HepG2 (cell line): ENCODE data around the gene PDPK1. TPM values are rescaled to one million over a fixed set of nuclear protein-coding genes. Genes with fewer than 3 reads are reported as not detected.

Experiments used
- ATF2 ChIP-seq: sonication (generic); formaldehyde crosslinking; IDR thresholded peaks from 2 replicates; pipeline ENCODE4 v1.4.0; 2020; ENCODE audit warnings: missing genetic modification reagents
- ELF3 ChIP-seq: IDR thresholded peaks from 2 replicates; pipeline ENCODE4 v1.6.1; 2016; ENCODE audit warnings: missing genetic modification reagents, missing compliant biosample characterization
- FOSL1 ChIP-seq: sonication (generic); formaldehyde crosslinking; IDR thresholded peaks from 2 replicates; pipeline ENCODE4 v1.9.0; 2021; ENCODE audit warnings: missing genetic modification reagents, borderline replicate concordance
- FOXM1 ChIP-seq: sonication (generic); formaldehyde crosslinking; IDR thresholded peaks from 2 replicates; pipeline ENCODE4 v1.5.0; 2020; ENCODE audit warnings: missing genetic modification reagents
- HNF4G ChIP-seq, 2 experiments: sonication (generic) in 1 of 2; formaldehyde crosslinking in 1 of 2; IDR thresholded peaks; 2 replicates each; pipeline versions ENCODE4 v1.4.0 to v1.6.1; 2011 to 2020; ENCODE audit warnings: borderline replicate concordance in 2 of 2, low read depth in 2 of 2, mild to moderate bottlenecking in 2 of 2, low read length in 1 of 2, missing genetic modification reagents in 1 of 2, moderate library complexity in 1 of 2
- HNRNPLL ChIP-seq: fragments of 200-400 bp; formaldehyde crosslinking; IDR thresholded peaks from 2 replicates; pipeline ENCODE4 v1.6.1; 2017; ENCODE audit warnings: mild to moderate bottlenecking, low read depth, low read length; ENCODE audit not compliant: poor library complexity, severe bottlenecking
- KDM3A ChIP-seq: IDR thresholded peaks from 2 replicates; pipeline ENCODE4 v1.6.1; 2018; ENCODE audit warnings: low read depth, missing compliant biosample characterization
- KDM4B ChIP-seq: sonication (generic); formaldehyde crosslinking; IDR thresholded peaks from 2 replicates; pipeline ENCODE4 v1.4.0; 2020; ENCODE audit warnings: missing genetic modification reagents
- MEIS2 ChIP-seq: sonication (generic); formaldehyde crosslinking; IDR thresholded peaks from 2 replicates; pipeline ENCODE4 v1.9.0; 2021; ENCODE audit warnings: mild to moderate bottlenecking, missing genetic modification reagents
- PHF8 ChIP-seq: sonication (generic); formaldehyde crosslinking; IDR thresholded peaks from 2 replicates; pipeline ENCODE4 v1.5.0; 2020; ENCODE audit warnings: missing genetic modification reagents
- POLR2AphosphoS5 ChIP-seq: IDR thresholded peaks from 2 replicates; pipeline ENCODE4 v1.6.1; 2012; ENCODE audit warnings: low read depth, low read length
- REL ChIP-seq: sonication (generic); formaldehyde crosslinking; conservative IDR thresholded peaks from 2 replicates; pipeline ENCODE4 v1.8.0; 2022; ENCODE audit warnings: mild to moderate bottlenecking, missing genetic modification reagents, moderate library complexity
- RELA ChIP-seq: sonication (generic); formaldehyde crosslinking; IDR thresholded peaks from 2 replicates; pipeline ENCODE4 v1.4.0; 2020; ENCODE audit warnings: missing genetic modification reagents
- RXRA ChIP-seq: sonication (generic); formaldehyde crosslinking; IDR thresholded peaks from 2 replicates; pipeline ENCODE4 v1.5.1; 2020; ENCODE audit warnings: missing genetic modification reagents
- SIN3B ChIP-seq: fragments of 150-350 bp; IDR thresholded peaks from 2 replicates; pipeline ENCODE4 v1.6.1; 2014; ENCODE audit warnings: low read length
- ZBTB4 ChIP-seq: sonication (generic); formaldehyde crosslinking; IDR thresholded peaks from 2 replicates; pipeline ENCODE4 v1.4.0; 2020; ENCODE audit warnings: missing genetic modification reagents, mild to moderate bottlenecking, borderline replicate concordance
- ZNF143 ChIP-seq: sonication (generic); formaldehyde crosslinking; IDR thresholded peaks from 2 replicates; pipeline ENCODE4 v1.4.0; 2020; ENCODE audit warnings: missing genetic modification reagents
- ZNF234 ChIP-seq: sonication (generic); formaldehyde crosslinking; conservative IDR thresholded peaks from 2 replicates; pipeline ENCODE4 v1.5.1; 2020; ENCODE audit warnings: mild to moderate bottlenecking, missing genetic modification reagents
- ZNF253 ChIP-seq: sonication (generic); formaldehyde crosslinking; IDR thresholded peaks from 2 replicates; pipeline ENCODE4 v1.8.0; 2022; ENCODE audit warnings: mild to moderate bottlenecking, missing genetic modification reagents, borderline replicate concordance
- ZNF343 ChIP-seq: sonication (generic); formaldehyde crosslinking; IDR thresholded peaks from 2 replicates; pipeline ENCODE4 v1.4.0; 2020; ENCODE audit warnings: mild to moderate bottlenecking, missing genetic modification reagents
- ZNF747 ChIP-seq: sonication (generic); formaldehyde crosslinking; IDR thresholded peaks from 2 replicates; pipeline ENCODE4 v1.8.1; 2023; ENCODE audit warnings: missing genetic modification reagents, mild to moderate bottlenecking, borderline replicate concordance
- ZNF776 ChIP-seq: sonication (generic); formaldehyde crosslinking; IDR thresholded peaks from 2 replicates; pipeline ENCODE4 v1.4.0; 2020; ENCODE audit warnings: mild to moderate bottlenecking, missing genetic modification reagents
- ZZZ3 ChIP-seq: sonication (generic); formaldehyde crosslinking; IDR thresholded peaks from 2 replicates; pipeline ENCODE4 v1.4.0; 2020; ENCODE audit warnings: missing genetic modification reagents, mild to moderate bottlenecking, borderline replicate concordance
- polyA plus RNA-seq, 8 experiments: library from polyadenylated mRNA; depleted of rRNA in 3 of 8; stranded (reverse) in 7 of 8; unstranded in 1 of 8; fragments of >200 nt; fragmentation: Illumina TruSeq in 4 of 8; extraction: Trizol in 4 of 8; gene quantifications; 2 replicates each; pipeline versions ENCODE4 v1.2.1 to v1.2.3, GENCODE V29; 2011 to 2016; ENCODE audit warnings: low read depth in 4 of 8, missing spikeins in 1 of 8, mixed read lengths in 1 of 8; ENCODE audit not compliant: insufficient read depth in 1 of 8
- total RNA-seq, 5 experiments: library from RNA; depleted of rRNA; stranded (reverse); fragments of >200 nt; fragmentation: Illumina TruSeq; extraction: Trizol; gene quantifications; 2 replicates each; pipeline ENCODE4 v1.2.3, GENCODE V29; 2016; ENCODE audit warnings: low read depth in 1 of 5
- TF ChIP-seq, protein P1 (sequence below): sonication (generic); formaldehyde crosslinking; IDR thresholded peaks from 2 replicates; pipeline ENCODE4 v1.8.1; 2023; ENCODE audit warnings: mild to moderate bottlenecking, inconsistent platforms, moderate library complexity, missing genetic modification reagents, borderline replicate concordance

Gene PDPK1
- total and polyA plus RNA-seq, 2 of the 13 experiments (the other 11 are each of a cell fraction or from before 2014, with no cell fraction given) = 59.6 to 129 TPM

- TF ChIP-seq ZNF343 = peak; percentile 62; the same call in 1 of the 2 replicates
- TF ChIP-seq, protein P1, sequence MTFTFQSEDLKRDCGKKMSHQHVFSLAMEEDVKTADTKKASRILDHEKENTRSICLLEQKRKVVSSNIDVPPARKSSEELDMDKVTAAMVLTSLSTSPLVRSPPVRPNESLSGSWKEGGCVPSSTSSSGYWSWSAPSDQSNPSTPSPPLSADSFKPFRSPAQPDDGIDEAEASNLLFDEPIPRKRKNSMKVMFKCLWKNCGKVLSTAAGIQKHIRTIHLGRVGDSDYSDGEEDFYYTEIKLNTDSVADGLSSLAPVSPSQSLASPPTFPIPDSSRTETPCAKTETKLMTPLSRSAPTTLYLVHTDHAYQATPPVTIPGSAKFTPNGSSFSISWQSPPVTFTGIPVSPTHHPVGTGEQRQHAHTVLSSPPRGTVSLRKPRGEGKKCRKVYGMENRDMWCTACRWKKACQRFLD (CRISPR knock-in tag) = 0 out of 2 replicates have a peak, but pooled peaks have one; percentile 28
- peak; percentile 81; the same call in 1 of the 2 replicates for TF ChIP-seq RXRA (CRISPR knock-in tag)
- TF ChIP-seq PHF8 (CRISPR knock-in tag) = peak; percentile 53
- peak; percentile 61 for TF ChIP-seq MEIS2 (CRISPR knock-in tag)
- no peak for TF ChIP-seq ZNF234
- TF ChIP-seq KDM4B (CRISPR knock-in tag) = 0 out of 2 replicates have a peak, but pooled peaks have one; percentile 41
- peak; percentile 19; the same call in 1 of the 2 replicates for TF ChIP-seq ZNF143 (CRISPR knock-in tag)
- TF ChIP-seq FOXM1 (CRISPR knock-in tag) = no peak
- TF ChIP-seq ZNF253 (CRISPR knock-in tag) = peak; percentile 81
- no peak for TF ChIP-seq RELA
- TF ChIP-seq REL = peak; percentile 70; the same call in 1 of the 2 replicates
- no peak for TF ChIP-seq SIN3B
- TF ChIP-seq FOSL1 (CRISPR knock-in tag) = no peak
- TF ChIP-seq HNF4G (IDR thresholded peaks at IDR 0.05; ENCODE audit: borderline replicate concordance, low read depth, low read length) = no peak
- 0 out of 2 replicates have a peak, but pooled peaks have one; percentile 23 for TF ChIP-seq HNF4G (CRISPR knock-in tag; IDR thresholded peaks at IDR 0.05; ENCODE audit: borderline replicate concordance, low read depth)
- peak; percentile 75; the same call in 1 of the 2 replicates for TF ChIP-seq ATF2 (CRISPR knock-in tag)
- peak; percentile 53; the same call in 1 of the 2 replicates for TF ChIP-seq POLR2AphosphoS5
- peak; percentile 78; the same call in 1 of the 2 replicates for TF ChIP-seq ZBTB4 (CRISPR knock-in tag)
- TF ChIP-seq KDM3A = peak; percentile 38; the same call in 1 of the 2 replicates
- peak; percentile 75 for TF ChIP-seq ZNF776
- TF ChIP-seq ELF3 (CRISPR knock-in tag) = 0 out of 2 replicates have a peak, but pooled peaks have one; percentile 52
- no peak for TF ChIP-seq ZZZ3
- TF ChIP-seq ZNF747 = peak; percentile 85
- TF ChIP-seq HNRNPLL = peak; percentile 74
Measured at GRCh38 chr16:2531696-2532493, 5.9 kb upstream of the PDPK1 start (continued).
